ENCODE data around the gene COX4I2.

- TF ChIP-seq CTCF (IDR thresholded peaks at IDR 0.05) (no peak), POLR2A (IDR thresholded peaks at IDR 0.05) (no peak), POLR2AphosphoS5 (IDR thresholded peaks at IDR 0.05) (no peak)
These were observed 5.0 kb upstream of the COX4I2 start for GRCh38 chr20:31632548-31633338.

Data from breast epithelium (tissue), 3 donors.